Measurements from ENCODE around the gene PITPNC1. TPM values are rescaled to one million over a fixed set of nuclear protein-coding genes. Genes with fewer than 3 reads are reported as not detected.
A peak's percentile ranks its signal among the peaks of the same experiment; 100 is the strongest.

The PITPNC1 gene
- total RNA-seq, 1 donor from 2014 or later = 21.5 TPM

- Mint-ChIP-seq H3K27ac (ENCODE audit: unreplicated experiment) (no peak overlapping the region), H3K27me3 (ENCODE audit: low read depth) (no peaks in the 10 kb centered on the region), H3K9me3 (no peaks in the 10 kb centered on the region), H3K4me3 (no peak overlapping the region), H3K4me1 (peaks cover 4% of the 10 kb centered on the region), H3K36me3 (ENCODE audit: low read depth) (no peaks in the 10 kb centered on the region)
- no peak for DNase-seq (ENCODE audit: low read depth, low spot score)
- TF ChIP-seq CTCF (conservative IDR thresholded peaks at IDR 0.05) = no peak
These were observed 309.2 kb downstream of the PITPNC1 start for GRCh38 chr17:67686241-67686640.

GRCh38 chr17:67687511-67687910 is 310.4 kb downstream of the PITPNC1 start:
- H3K4me1 Mint-ChIP-seq = peaks cover 4% of the 10 kb centered on the region
- H3K27ac Mint-ChIP-seq (ENCODE audit: unreplicated experiment) = no peak overlapping the region
- no peaks in the 10 kb centered on the region for H3K9me3 Mint-ChIP-seq
- no peak overlapping the region for H3K4me3 Mint-ChIP-seq
- DNase-seq (ENCODE audit: low read depth, low spot score) = no peak
- TF ChIP-seq CTCF (conservative IDR thresholded peaks at IDR 0.05) = no peak
- no peaks in the 10 kb centered on the region for H3K27me3 Mint-ChIP-seq (ENCODE audit: low read depth)
- no peaks in the 10 kb centered on the region for H3K36me3 Mint-ChIP-seq (ENCODE audit: low read depth)

- peak; percentile 88 for TF ChIP-seq CTCF (conservative IDR thresholded peaks at IDR 0.05)
- peaks cover 4% of the 10 kb centered on the region for H3K4me1 Mint-ChIP-seq
- H3K36me3 Mint-ChIP-seq (ENCODE audit: low read depth) = peaks cover 2% of the 10 kb centered on the region
- no peak overlapping the region for H3K4me3 Mint-ChIP-seq
- DNase-seq (ENCODE audit: low read depth, low spot score) = peak; percentile 62
- no peaks in the 10 kb centered on the region for H3K27me3 Mint-ChIP-seq (ENCODE audit: low read depth)
- no peaks in the 10 kb centered on the region for H3K9me3 Mint-ChIP-seq
- no peak overlapping the region for H3K27ac Mint-ChIP-seq (ENCODE audit: unreplicated experiment)
These were observed 312.6 kb downstream of the PITPNC1 start for GRCh38 chr17:67689534-67690177.

GRCh38 chr17:67693811-67694210 is 316.7 kb downstream of the PITPNC1 start:
- Mint-ChIP-seq H3K36me3 (ENCODE audit: low read depth) (peaks cover 2% of the 10 kb centered on the region), H3K4me1 (peaks cover 18% of the 10 kb centered on the region), H3K27me3 (ENCODE audit: low read depth) (no peaks in the 10 kb centered on the region), H3K27ac (ENCODE audit: unreplicated experiment) (no peak overlapping the region), H3K9me3 (no peaks in the 10 kb centered on the region), H3K4me3 (no peak overlapping the region)
- DNase-seq (ENCODE audit: low read depth, low spot score) = no peak
- no peak for TF ChIP-seq CTCF (conservative IDR thresholded peaks at IDR 0.05)

GRCh38 chr17:67696347-67696746 is 319.3 kb downstream of the PITPNC1 start:
- Mint-ChIP-seq H3K27me3 (ENCODE audit: low read depth) (no peaks in the 10 kb centered on the region), H3K4me3 (no peak overlapping the region), H3K9me3 (no peaks in the 10 kb centered on the region), H3K4me1 (peaks cover 14% of the 10 kb centered on the region), H3K27ac (ENCODE audit: unreplicated experiment) (no peak overlapping the region), H3K36me3 (ENCODE audit: low read depth) (peaks cover 2% of the 10 kb centered on the region)
- no peak for DNase-seq (ENCODE audit: low read depth, low spot score)
- TF ChIP-seq CTCF (conservative IDR thresholded peaks at IDR 0.05) = no peak

All from neural crest cell (in vitro differentiated cells).